Measurements from ENCODE around the gene GPR108.
A peak's percentile ranks its signal among the peaks of the same experiment; 100 is the strongest.
"Not testable (repeated sequence)": the region's sequence is repeated elsewhere in the genome, so short reads cannot be mapped to it uniquely, and the experiment has no call there.

The GPR108 gene

DNA sequence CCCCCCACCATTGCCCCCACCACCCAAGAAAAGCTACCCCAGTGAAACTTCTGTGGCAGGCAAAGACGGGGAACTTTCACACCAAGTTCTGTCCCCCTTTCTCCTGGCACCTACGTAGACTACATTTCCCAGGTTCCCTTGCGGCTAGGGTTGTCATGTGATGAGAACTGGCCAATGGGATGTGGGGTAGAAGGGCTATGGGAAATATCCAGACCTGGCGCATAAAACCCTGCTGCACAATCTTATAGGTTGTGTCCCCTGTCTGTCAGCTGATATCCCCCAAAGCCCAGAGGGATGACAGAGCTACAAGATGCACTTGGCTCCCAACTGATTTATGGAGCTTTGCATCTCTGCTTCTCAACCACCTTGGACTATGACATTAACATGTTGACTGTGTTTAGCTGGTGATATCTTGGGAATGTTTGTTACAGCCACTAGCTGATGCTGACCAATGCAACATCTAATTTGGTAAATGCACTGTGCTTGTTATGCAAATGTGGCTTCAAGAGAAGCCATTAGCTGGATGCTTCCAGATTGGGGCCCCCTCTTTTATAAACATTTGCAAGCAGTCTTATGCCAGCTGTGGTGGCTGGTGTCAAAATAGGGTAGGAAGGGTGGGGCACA lies 23.8 kb upstream of the GPR108 start:
- DNase-seq (ENCODE audit: low read depth): no peak

GRCh38 chr19:6760606-6761005 lies 23.2 kb upstream of the GPR108 start:
- DNase-seq (ENCODE audit: low read depth): no peak

DNA sequence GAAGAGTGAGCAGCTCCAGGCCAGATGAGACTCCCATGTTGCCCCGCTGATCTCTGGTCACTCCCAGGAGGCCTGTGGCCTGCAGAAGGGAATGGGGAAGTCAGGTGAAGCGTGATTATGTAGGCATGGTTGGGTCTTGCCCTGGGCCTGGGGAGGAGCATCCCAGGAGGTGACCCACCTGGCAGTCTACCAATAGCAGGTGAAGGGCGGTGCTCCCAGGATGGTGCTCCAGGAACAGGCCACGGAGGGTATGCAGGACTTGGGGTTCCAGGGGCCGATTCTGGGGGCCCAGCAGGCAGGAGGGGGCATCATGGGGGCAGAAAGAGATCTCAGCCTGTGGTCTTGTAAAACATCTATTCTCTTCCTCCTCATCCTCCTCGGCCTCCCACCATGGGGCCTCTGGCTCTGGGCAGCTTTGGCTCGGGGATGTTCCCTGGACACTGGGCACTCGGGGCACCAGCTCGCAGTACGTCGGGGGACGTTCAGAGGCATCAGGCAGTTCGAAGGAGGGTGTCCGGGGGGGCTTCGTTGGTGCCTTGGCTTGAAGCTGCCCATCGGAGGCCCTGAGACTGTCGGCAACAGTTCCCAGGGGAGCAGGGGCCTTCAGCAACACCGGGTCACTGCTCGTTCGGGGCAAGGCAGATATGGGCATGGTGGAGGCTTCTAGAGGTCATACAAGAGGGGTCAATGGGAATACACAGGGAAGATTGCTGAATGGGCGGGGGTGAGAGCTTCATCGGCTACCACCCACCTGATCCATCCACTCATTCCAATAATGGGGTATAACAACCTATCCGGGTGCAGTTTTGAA lies 17.5 kb upstream of the GPR108 start:
- no peak for DNase-seq (ENCODE audit: low read depth)

DNA sequence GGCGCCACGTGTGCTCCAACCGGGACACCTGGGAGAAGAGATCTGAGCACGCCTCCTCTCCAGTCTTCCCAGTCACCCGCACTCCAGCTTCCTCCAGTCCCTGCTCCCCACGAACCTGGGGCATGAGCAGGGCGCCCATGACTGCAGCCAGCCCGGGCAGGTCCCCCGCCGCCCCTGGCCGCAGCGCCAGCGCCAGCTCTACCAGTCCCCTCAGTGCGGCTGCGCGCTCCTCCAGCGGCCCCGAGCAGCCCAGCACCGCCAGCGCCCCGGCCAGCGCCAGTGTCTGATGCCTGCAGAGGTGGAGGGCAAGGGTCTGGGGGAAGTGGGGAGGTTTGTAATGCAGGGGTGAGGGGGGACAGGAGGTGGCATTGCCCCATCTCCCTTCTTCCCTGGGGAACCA lies 16.8 kb upstream of the GPR108 start:
- DNase-seq (ENCODE audit: low read depth): no peak

GRCh38 chr19:6753178-6754031 lies 16.0 kb upstream of the GPR108 start:
- DNase-seq (ENCODE audit: low read depth): peak; percentile 73

- DNase-seq (ENCODE audit: low read depth): no peak
Measured at GRCh38 chr19:6752256-6753177, 15.1 kb upstream of the GPR108 start.

DNA sequence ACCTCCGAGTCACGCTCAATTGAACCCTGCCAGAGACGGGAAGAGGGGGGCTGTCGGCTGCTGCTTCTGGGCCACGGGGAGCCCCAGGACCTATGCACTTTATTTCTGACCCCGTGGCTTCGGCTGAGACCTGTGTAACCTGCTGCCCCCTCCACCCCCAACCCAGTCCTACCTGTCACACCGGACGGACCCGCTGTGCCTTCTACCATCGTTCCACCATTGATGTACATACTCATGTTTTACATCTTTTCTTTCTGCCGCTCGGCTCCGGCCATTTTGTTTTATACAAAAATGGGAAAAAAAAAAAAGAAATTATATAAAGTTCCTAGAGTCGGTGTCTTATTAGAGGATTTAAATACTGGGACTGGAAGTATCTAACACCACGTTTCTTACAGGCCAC lies 13.8 kb upstream of the GPR108 start:
- no peak for DNase-seq (ENCODE audit: low read depth)

DNA sequence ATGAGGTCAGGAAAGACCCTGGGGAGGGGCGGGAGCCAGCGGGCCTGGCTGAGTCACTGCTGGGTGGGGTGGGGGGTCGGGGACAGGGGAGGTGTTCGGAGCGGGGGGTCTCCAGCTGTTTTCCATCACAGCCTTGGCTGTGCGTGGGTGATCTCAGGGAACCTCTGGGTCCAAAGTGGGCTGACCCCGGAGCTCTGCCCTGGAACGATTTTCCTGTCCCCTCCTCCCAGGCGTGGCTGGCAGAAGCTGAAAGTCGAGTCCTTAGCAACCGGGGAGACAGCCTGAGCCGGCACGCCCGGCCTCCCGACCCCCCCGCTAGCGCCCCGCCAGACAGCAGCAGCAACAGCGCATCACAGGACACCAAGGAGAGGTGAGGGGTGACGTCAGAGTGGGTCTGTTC lies 12.7 kb upstream of the GPR108 start:
- no peak for DNase-seq (ENCODE audit: low read depth)

- not testable (repeated sequence) for DNase-seq (ENCODE audit: low read depth)
Measured at GRCh38 chr19:6748543-6748942, 11.2 kb upstream of the GPR108 start.

DNA sequence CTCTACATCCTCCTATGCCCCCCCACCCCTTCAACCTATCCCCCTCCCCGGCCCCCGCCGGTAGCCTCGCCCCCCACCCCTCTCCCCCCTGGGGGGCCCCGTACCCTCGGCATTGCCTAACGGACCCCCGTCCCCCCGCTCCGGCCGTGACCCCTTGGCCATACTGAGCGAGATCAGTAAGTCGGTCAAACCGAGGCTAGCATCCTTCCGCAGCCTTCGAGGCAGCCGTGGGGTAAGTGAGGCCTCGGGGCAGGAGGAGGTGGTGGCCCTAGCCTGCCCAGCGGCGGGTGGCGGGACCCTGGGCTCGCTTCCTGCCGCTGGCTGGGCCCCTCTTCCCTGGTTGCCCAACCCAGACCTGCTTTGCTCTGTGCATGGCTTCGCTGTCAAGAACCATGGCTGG lies 8.6 kb upstream of the GPR108 start:
- no peak for DNase-seq (ENCODE audit: low read depth)

- no peak for DNase-seq (ENCODE audit: low read depth)
Measured at GRCh38 chr19:6744381-6745301, 7.3 kb upstream of the GPR108 start.

GRCh38 chr19:6743714-6744380 lies 6.5 kb upstream of the GPR108 start:
- DNase-seq (ENCODE audit: low read depth): no peak

- no peak for DNase-seq (ENCODE audit: low read depth)
Measured at GRCh38 chr19:6743066-6743465, 5.7 kb upstream of the GPR108 start.

DNA sequence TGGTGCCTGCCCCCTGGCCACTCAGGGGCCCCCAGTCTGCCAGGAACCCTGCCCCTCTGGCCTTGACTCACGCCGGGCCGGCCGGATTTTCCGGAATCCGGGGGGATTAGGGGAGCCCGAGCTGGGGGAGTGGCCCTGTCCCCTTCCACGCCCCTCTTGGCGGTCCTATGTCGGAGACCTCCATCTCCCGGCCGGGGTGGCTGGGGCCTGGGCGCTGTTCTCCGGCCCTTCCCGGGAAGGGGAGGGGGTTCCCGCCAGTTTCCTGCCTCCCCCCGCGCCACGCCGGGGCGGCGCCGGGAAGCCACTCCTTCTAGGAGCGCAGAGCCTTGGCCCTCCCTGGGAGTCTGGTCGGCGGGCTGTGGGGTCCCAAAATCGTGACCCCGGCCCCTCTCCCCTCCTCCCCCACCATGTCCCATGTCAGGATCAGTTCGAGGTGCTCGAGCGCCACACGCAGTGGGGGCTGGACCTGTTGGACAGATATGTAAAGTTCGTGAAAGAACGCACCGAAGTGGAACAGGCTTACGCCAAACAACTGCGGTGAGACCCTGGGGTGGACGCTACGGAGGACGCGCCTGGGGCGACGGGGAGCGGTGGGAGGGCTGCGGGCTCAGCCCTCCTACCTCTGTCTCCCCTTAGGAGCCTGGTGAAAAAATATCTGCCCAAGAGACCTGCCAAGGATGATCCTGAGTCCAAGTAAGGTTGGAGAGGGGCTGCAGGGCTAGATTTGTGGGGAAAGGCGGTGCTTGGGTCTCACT lies 3.4 kb upstream of the GPR108 start:
- no peak for DNase-seq (ENCODE audit: low read depth)

DNA sequence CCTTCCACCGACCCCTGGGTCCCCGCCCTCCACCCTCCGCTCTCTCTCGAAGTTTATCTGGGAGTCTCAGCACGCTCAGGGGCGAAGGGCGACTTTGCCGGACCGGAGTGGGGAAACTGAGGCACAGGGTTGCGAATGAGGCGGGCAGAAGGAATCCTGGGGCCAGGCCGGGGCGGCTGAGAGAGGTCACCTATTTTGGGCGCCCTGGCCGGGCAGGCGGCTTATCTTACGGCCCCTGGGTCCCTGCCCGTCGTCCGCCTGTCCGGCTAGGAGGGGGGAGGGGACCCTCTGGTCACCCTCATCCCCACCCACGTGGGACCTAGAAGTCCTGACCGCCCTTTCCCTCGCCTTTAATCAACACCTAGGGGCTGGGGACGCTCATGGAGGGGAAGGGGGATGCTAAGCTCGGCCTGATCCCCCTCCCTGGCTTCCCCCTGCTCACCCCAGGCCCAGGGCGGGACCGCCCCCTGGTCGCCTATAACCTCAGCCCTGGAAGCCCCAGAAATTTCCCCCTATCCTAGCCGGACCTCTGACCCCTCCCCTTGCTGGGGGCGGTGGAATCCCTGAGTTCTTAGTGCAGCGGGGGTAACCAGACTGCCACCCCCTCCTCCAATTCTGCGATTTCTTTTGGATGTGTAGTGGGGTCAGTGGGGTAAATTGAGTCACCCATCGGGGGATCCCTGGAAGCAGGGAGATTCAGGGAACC lies 2.7 kb upstream of the GPR108 start:
- DNase-seq (ENCODE audit: low read depth): no peak

- DNase-seq (ENCODE audit: low read depth): peak; percentile 75
Measured at GRCh38 chr19:6739390-6739882, 2.1 kb upstream of the GPR108 start, which contains the start of gene TRIP10. Gene TRIP10 (plus strand): TSS chr19:6739680. CDS start chr19:6739762, 82 bp downstream.

GRCh38 chr19:6738787-6739389 lies 1.5 kb upstream of the GPR108 start:
- no peak for DNase-seq (ENCODE audit: low read depth)
